IPS DF 19.7 (cell line): Measurements from ENCODE around the gene TPPP.
"Not testable (repeated sequence)": the region's sequence is repeated elsewhere in the genome, so short reads cannot be mapped to it uniquely, and the experiment has no call there.

Experiments used
- DNase-seq: peaks from one replicate; pipeline ENCODE4 v3.0.0-alpha.2; 2013; ENCODE audit warnings: low read depth, low spot score

Gene TPPP

DNA sequence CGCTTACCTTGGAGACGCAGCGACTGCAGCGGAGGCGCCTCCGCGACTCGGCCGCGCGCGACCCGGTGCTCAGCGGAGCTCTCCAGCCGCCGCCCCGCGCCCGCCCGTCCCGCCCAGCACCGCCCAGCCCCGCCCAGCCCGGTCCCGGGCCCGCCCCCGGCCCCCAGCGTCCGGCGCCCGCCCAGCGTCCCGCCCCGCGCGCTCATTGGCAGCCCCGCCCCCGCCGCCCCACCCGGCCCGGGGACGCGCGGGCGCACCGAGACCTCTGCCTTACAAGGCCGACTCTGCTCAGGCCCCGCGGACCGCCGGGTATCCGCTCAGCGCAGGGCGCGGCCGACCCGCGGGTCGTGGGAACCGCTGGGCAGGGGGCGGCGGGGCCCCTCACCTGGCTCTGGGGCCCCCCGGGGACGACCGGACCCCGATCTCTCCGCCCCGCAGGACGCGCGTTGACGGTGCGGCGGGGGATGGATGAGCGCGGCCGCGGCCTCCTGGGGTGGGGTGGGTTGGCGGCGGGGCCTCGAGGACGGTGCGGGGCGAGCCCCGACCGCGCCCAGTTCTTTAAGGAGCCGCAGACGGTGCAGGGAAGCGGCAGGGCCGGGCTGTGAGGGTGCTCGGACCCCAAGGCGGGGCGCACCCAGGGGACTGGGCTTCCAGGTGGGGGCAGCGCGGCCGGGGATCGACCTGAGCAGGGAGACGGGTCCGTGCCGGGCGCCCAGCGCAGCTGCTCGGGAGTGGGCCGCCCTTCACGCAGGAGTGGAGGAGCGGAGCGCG lies at the start of gene TPPP:
TPPP (minus strand) TSS at position 82 of the 771 bp plus-strand sequence. CDS start 15,292 bp downstream, outside the sequence.
- not testable (repeated sequence) for DNase-seq

DNA sequence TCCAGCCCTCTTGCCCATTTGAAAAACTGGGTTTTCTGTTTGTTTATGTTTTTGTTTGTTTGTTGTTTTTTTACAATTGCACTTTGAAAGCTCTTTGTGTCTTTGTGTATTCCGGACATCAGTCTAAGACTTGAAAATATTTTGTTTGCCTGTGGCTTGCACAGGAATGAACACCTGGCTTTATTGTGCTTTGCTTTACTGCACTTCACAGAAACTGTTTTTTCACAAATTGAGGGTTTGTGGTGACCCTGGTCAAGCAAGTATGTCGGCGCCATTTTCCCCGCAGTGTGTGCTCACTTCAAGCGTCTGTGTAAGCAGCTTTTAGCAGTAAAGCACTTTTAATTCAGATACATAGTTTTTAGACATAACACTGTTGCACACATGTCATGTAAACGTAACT lies 49.1 kb upstream of the TPPP start:
- not testable (repeated sequence) for DNase-seq

DNA sequence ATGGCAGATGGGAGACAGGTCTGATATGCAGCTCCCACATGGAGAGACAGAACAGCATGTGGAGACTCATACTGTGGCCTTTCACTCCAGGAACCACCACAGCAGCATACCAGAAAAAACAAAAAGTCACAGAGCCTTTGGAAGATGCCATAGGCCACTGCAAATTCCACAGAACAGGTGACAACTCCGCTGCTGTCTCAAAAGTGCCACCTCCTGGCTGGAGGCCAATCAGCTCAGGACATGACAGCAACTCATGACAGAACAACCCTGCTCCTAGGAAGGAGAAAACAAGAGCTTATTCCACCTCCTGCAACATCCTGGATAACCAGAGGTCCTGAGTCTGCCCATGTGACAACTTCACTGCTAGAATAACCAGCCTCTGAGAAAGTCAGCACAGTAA lies 41.0 kb upstream of the TPPP start:
- DNase-seq, result not testable (repeated sequence)

DNA sequence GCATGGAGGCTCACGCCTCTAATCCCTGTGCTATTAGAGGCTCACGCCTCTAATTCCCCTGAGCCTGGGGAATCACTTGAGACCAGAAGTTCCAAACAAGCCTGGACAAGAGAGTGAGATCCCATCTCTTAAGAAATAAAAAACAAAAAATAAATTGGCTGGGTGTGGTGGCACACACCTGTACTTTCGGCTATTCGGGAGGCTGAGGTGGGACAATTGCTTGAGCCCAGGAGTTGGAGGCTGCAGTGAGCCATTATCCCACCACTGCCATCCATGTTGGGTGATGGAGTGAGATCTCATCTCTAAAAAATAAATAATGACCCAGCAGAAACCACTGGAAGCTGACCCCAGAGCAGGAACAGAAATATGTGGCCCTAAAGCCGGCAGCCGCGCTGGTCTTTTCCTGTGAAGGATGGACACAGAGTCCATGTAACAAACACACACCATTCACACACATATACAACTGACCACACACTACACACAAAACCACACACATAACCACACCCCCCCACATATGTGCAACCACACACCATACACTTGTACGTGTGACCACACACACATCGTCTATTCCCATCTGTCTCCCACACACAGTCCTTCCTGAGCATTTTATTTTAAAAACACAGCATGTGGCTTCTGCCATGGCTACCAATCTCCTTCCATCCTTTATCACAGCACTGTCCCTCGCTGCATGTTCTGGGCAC lies 39.8 kb upstream of the TPPP start:
- DNase-seq, result not testable (repeated sequence)

DNA sequence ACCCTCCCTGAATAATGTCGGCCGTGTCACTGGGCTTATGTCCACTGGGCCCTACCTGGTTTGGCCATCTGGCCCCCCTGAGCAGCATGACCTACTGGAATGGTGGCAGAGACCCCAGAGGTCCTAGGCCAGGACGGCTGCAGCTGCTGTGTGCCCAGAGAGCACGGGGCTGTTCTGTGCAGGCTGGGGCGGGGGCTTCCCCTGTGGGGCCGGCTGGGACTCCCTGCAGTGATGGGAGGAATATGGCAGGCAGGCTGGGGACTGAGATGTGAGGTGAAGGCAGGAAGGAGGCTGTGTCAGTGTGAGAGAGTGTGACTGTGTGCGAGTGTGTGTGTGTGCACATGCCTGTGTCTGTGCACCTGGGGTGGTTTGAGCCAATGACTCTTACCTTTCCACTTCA lies 36.1 kb upstream of the TPPP start:
- DNase-seq, result not testable (repeated sequence)

DNA sequence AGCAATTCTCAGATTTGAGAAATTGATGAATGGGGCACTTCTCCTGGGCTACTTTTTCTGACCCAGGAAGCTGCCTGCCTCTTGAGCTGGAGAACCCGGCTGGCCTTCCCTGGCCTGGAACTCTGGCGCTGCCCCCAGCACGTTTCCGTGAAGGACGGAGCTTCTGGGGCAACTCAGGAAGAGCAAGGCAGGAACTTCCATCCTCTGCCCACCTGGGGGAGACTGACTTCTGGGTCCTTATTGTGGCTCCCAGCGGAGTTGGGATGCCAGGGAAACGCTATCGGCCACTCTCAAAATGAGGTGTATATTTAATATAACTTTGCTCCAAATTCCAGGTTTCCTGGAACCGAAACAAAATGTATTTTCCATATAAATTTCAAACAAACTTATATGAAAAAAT lies 33.9 kb upstream of the TPPP start:
- peak; percentile 52 for DNase-seq

DNA sequence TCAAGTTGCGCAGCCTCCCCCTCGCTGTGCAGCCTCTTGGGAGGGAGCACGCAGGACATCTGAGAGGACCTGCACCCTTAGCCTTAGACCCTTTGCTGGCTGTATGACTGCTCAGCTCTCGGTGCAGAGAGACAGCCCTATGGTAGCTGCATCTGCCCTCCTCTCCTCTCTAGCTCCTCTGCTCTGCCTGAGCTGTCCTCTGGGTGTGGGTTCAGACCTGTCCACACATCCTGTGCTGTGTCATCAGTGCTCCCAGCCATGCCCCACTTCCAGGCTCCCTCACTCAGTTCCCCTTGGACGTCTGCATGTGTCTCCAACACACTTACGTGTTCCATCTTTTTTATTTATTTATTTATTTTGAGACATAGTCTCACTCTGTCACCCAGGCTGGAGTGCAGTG lies 30.7 kb upstream of the TPPP start:
- not testable (repeated sequence) for DNase-seq

DNA sequence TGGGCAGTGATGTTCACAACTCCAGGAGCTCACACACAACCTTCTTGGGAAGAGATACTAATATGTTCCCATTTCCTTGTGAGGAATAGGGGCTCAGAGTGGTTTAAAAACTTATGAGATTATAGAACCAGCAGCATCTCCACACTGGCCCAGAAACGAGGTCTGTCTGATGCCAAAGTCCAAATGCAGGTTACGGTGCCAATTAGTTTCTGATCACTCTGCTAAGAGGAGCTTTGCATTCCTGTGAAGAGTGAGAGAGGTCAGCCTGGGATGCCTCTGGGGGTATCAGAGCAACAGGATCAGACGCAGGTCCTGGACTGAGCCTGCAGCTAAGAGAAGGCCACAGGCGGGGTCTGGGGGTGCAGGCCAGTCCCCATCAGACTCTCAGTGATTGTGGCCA lies 30.2 kb upstream of the TPPP start:
- DNase-seq, result not testable (repeated sequence)

DNA sequence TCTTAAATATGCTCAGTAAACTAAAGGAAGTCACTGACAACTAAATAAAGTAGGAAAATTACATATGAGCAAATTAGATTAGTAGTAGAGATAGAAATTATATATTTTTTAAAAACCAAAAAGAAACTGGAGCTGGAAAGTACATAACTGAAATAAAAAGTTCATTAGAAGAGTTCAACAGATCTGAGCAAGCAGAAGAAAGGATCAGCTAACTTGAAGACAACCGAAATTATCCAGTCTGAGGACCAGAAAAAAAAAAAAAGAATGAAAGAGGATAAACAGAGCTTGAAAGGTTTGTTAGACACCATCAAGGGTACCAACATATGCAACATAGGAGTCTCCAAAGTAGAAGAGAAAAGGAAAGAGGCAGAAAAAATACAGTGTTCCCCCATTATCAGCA lies 26.2 kb upstream of the TPPP start:
- DNase-seq, result not testable (repeated sequence)

DNA sequence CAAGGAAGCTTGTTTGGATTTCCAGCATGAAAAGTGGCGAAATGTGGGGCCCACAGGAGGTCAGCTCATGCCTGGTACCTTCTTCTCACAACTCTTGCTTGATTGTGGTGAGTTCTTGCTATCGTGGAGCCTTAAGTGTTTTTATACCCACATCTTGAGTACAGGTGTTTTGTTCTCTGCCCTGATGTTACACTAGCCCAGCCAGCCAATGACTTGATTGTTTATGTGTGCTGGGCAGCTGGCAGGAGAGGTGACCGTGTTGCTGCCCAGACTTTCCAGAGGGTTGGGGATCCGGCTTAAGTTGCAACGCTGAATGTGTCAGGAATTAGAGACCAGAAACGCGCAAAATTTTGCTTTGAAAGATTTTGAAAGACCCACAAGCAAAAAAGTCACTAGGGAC lies 24.0 kb upstream of the TPPP start:
- DNase-seq, result no peak

DNA sequence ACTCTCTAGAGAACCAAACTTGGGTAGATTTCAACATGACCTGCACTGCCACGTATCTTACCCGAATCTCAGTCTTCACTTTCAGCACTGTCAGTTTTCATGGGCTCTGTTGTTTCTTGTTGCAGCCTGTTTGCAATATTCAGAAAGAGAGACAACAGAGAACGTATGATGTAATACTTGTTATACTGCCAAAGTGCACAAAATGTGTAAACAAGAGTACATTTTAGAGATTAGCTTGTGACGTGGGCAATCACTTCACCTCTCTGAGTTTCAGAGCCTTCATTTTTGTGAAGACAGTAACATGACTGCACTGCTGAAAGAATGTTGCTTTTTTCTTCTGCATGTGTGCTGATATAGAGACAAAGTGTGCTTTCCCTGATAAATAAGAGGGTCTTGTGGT lies 23.6 kb upstream of the TPPP start:
- DNase-seq, result not testable (repeated sequence)

DNA sequence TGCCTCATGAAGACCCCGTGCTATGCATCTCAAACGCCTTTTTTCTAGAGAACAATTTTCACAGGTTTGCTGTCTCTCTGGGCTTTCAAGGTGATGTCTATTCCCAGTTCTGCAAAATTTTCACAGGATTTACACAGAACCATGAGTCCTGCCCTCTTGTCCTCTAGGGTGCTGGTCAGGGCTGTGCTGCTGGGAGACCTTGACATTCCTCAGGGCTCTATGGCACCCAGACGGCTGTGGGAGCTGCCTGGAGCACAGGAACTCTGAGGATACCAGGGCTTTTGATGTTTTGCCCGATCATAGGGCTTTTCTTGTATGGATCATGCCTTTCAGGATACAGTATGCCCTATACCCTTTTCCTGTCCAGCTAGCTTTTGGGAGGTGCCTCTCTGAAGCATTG lies 22.5 kb upstream of the TPPP start:
- not testable (repeated sequence) for DNase-seq

DNA sequence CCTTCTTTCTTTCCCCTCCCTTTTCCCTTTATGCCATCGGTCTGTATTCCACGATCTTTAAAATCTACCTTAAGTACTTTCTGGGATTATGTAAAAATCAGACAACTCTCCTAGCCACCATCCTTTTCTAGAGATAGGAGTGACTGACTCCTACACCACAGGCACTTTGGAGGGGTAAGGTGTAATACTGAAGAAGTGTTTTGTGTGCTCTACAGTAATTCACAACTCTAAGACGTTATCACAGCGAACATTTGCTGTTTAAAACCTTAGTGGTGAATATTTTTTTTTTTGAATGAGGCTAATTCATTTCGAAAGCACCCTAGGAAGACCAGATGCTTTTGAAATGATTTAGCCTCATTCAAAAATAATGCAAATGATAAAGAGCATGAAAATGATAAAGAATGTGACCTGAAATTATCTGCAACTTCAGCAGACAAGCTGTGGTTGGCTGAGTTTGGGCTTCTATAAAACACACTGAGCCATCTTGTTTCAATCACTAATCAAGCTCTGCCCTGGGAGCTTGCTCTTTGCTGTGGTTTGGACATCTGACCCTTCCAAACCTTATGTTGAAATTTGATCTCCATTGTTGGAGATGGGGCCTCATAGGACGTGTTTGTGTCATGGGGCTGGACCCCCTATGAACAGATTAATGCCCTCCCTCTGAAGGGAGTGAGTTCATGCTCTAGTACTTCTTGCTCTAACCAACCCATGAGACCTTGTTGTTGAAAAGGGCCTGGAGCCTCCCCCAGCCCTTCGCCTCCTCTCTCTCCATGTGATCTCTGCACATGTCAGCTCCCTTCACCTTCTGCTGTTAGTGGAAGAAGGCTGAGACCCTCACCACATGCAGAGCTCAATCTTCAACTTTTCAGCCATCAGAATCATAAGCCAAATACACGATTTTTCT lies 21.3 kb upstream of the TPPP start:
- not testable (repeated sequence) for DNase-seq

DNA sequence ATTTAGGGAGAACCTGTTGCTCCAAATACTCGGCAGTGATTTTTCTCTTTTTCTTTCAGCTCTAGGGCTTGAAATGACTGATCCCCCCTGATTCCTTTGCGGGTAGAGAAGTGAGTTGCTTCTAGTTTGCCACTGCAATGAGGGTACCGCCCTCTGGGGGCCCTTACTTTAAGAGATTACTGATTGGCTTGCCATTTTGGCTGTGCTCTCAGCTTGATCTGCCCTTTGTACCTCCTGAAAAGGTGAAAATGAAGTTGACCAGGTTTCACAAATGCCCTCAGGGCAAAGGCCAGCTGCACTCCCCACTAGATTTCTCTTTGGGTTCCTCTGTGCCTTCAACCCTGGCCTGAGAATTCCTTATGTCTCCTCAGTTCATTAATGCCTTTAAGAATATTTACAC lies 20.5 kb upstream of the TPPP start:
- not testable (repeated sequence) for DNase-seq

DNA sequence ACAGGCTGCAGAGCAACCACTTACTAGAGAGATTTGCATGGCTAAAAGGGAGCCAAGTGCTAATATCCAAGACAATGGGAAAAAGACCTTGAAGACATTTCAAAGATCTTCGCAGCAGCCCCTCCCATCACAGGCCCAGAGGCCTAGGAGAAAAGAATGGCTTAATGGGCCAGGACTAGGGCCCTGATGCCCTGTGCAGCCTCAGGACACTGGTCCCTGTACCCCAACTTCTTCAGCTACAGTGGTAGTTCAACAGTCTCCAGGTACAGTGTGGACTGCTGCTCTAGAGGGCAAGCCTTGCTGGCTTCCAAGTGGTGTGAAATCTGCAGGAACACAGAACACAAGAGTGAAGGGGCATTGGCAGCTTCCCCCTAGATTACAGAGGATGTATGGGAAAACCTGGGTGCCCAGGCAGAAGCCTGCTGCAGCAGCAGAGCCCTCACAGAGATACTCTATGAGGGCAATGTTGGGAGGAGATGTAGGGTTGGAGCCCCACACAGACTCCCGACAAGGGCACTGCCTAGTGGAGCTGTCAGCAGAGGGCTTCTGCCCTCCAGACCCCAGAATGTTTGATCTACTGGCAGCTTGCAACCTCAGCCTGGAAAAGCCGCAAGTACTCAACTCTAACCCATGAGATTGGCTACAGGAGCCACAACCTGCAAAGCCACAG lies 15.8 kb upstream of the TPPP start:
- not testable (repeated sequence) for DNase-seq

DNA sequence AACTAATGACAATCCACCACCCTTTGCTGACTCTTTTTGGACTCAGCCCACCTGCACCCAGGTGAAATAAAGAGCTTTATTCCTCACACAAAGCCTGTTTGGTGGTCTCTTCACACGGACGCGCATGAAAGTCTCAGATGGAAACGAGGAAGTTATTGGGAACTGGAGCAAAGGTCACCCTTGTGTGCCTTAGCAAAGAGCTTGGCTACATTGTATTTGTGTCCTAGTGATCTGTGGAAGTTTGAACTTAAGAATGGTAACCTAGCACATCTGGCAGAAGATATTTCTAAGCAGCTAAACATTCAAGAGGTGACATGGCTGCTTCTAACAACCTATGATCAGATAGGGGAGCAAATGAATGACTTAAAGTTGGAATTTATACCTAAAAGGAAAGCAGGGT lies 15.2 kb upstream of the TPPP start:
- DNase-seq, result not testable (repeated sequence)

DNA sequence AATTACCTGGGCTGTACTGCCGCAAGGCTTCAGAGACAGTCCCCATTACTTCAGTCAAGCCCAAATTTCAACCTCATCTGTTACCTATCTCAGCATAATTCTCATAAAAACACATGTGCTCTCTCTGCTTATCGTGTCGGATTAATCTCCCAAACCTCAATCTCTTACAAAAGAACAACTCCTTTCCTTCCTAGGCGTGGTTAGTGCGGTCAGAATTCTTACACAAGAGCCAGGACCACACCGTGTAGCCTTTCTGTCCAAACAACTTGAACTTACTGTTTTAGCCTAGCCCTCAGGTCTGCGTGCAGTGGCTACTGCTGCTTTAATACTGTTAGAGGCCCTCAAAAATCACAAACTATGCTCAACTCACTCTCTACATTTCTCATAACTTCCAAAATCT lies 13.0 kb upstream of the TPPP start:
- not testable (repeated sequence) for DNase-seq

DNA sequence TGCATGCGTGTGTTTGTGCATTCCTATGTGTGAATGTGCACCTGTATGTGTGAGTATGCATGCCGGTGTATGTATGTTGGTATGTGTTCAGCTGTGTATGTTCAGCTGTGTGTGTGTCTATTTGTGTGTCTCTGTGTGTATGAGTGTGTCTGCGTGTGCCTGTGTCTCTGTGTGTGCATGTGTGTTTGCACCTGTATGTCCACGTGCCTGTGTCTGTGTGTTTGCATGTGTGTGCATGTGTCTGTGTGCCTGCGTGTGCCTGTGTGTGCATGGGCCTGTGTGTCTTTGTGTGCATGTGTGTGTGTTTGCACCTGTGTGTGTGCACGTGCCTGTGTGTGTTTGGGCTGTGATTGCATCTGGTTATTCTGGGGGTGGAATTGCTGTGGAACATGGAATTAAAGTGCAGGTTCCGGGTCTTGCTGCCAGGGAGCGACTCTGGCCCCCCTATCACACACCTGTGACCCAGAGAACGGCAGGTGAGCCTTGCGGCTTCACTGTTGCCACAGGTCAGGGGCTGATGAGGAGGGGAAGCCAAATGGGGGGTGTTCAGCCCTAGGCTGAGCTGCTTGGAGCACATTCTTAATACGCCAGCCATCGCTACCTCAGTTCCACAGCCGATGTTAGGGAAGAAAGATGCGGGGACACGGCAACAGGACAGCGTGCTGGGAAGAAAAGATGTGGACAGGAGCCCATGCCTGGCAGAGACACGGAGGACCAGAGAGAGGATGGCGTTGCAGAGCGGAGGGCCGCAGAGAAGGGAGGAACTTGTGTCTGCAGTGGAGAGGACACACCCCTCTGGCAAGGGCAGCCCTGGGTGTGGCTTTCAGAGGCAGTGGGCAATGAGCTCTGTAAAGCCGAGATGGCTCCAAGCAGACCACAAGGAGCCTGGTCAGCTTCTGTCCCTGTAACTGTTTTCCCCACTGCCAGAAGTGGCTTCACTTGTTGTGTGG lies 3.9 kb upstream of the TPPP start:
- not testable (repeated sequence) for DNase-seq

DNA sequence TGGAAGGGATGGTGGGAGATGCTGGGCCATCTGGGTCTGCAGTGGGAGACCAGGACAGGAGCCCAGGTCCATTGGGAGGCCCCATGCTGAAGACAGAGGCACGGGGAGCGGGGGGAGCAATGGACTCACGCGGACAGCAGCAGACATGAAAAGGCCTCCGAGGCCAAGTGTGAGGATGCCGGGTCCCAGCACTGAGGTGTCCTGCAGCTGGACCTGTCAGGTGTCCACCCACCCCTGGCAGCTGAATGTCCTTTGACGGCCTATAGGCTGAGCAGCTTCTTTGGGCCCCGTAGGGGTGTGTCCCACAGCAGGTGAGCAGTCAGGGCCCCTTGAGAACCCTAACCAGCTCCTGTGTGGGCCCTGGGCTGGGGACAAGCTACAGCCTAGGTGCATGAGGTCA lies 3.0 kb upstream of the TPPP start:
- DNase-seq, result not testable (repeated sequence)

DNA sequence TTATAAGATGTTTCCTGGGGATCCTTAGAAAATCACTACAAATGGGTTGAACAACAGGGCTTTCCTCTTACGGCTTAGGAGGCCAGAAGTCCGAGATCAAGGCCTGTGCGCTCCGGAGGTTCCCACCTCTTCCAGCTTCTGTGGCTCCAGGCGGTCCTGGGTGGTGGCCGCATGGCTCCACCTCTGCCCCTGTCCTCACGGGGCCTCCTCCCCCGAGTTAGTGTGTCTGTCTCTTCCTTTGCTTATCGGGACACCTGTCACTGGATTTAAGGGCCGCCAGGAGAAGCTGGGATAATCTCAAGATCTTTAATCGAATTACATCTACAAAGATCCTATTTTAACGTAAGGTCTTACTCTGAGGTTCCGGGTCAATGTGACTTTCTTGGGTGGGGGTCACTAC lies 2.3 kb upstream of the TPPP start:
- DNase-seq, result not testable (repeated sequence)
